Keratinocyte (primary cell): ENCODE data around the gene PARK7. TPM values are rescaled to one million over a fixed set of nuclear protein-coding genes. Genes with fewer than 3 reads are reported as not detected.

Experiments
- DNase-seq: peaks from one replicate; pipeline ENCODE4 v3.0.0-alpha.2; 2011; ENCODE audit warnings: low read depth, missing footprints, low spot score
- FAIRE-seq: peaks from 2 replicates; lab custom pipeline; 2011; peaks lifted over from hg19 to GRCh38; lab: Jason Lieb, UNC
- H2AFZ ChIP-seq: 2 replicates; pipeline ENCODE4 v1.6.0; 2012; ENCODE audit warnings: low read length, control low read depth, inconsistent platforms; ENCODE audit not compliant: control insufficient read depth
- H3K27ac ChIP-seq: 2 replicates; pipeline ENCODE4 v1.5.1; 2011; ENCODE audit warnings: low read length; ENCODE audit not compliant: control insufficient read depth, insufficient read depth
- H3K27me3 ChIP-seq: 3 replicates; pipeline ENCODE4 v1.6.0; 2011; ENCODE audit warnings: low read length; ENCODE audit not compliant: control insufficient read depth, insufficient read depth; ENCODE audit errors: extremely low read depth
- H3K36me3 ChIP-seq, 2 experiments: 2 replicates in 1 of 2; 3 replicates in 1 of 2; pipeline ENCODE4 v1.5.1; 2011; ENCODE audit warnings: low read length in 2 of 2, mild to moderate bottlenecking in 1 of 2; ENCODE audit not compliant: control insufficient read depth in 2 of 2, insufficient read depth in 2 of 2; ENCODE audit errors: extremely low read depth in 1 of 2
- H3K4me1 ChIP-seq: 3 replicates; pipeline ENCODE4 v1.5.1; 2011; ENCODE audit warnings: low read length; ENCODE audit not compliant: control insufficient read depth, insufficient read depth; ENCODE audit errors: extremely low read depth
- H3K4me2 ChIP-seq: 3 replicates; pipeline ENCODE4 v1.6.0; 2011; ENCODE audit warnings: low read depth, low read length; ENCODE audit not compliant: control insufficient read depth, insufficient read depth; ENCODE audit errors: extremely low read depth
- H3K4me3 ChIP-seq, 3 experiments: fragments of 200-600 bp in 1 of 3; sonication (generic) in 1 of 3; 2 replicates in 2 of 3; 3 replicates in 1 of 3; pipeline ENCODE4 v1.5.1; 2011 to 2016; ENCODE audit warnings: low read length in 3 of 3, mild to moderate bottlenecking in 3 of 3, control low read depth in 2 of 3, inconsistent platforms in 1 of 3, low read depth in 1 of 3, mixed read lengths in 1 of 3, mixed run types in 1 of 3, moderate library complexity in 1 of 3; ENCODE audit not compliant: control insufficient read depth in 2 of 3, insufficient read depth in 2 of 3; ENCODE audit errors: extremely low read depth in 1 of 3
- H3K79me2 ChIP-seq: 2 replicates; pipeline ENCODE4 v1.6.0; 2012; ENCODE audit warnings: low read length; ENCODE audit not compliant: control insufficient read depth, insufficient read depth
- H3K9ac ChIP-seq: 3 replicates; pipeline ENCODE4 v1.6.0; 2011; ENCODE audit warnings: low read length; ENCODE audit not compliant: control insufficient read depth, insufficient read depth; ENCODE audit errors: extremely low read depth
- H3K9me1 ChIP-seq: 3 replicates; pipeline ENCODE4 v1.6.0; 2011; ENCODE audit warnings: low read length; ENCODE audit not compliant: control insufficient read depth, insufficient read depth; ENCODE audit errors: extremely low read depth
- H3K9me3 ChIP-seq: 2 replicates; pipeline ENCODE4 v1.5.1; 2012; ENCODE audit warnings: low read depth, low read length; ENCODE audit not compliant: control insufficient read depth
- H4K20me1 ChIP-seq: 3 replicates; pipeline ENCODE4 v1.6.0; 2011; ENCODE audit warnings: low read length; ENCODE audit not compliant: control insufficient read depth, insufficient read depth; ENCODE audit errors: extremely low read depth
- CTCF ChIP-seq, 3 experiments: IDR thresholded peaks in 1 of 3; conservative IDR thresholded peaks in 1 of 3; optimal IDR thresholded peaks in 1 of 3; 2 replicates in 2 of 3; 3 replicates in 1 of 3; pipeline versions ENCODE3 to v1.5.1; 2011; ENCODE audit warnings: low read length in 3 of 3, mild to moderate bottlenecking in 3 of 3, moderate library complexity in 2 of 3, control low read depth in 1 of 3, inconsistent platforms in 1 of 3; ENCODE audit not compliant: insufficient read depth in 2 of 3; ENCODE audit errors: extremely low read depth in 1 of 3
- EZH2 ChIP-seq: IDR thresholded peaks from one replicate; pipeline ENCODE4 v1.6.1; 2012; ENCODE audit warnings: inconsistent platforms, mild to moderate bottlenecking, low read length, moderate library complexity
- dilution Hi-C: fragments of 300-500 bp; cut with MboI; formaldehyde crosslinking; loops from one replicate; pipeline ENCODE4 v1.7.0; 2020; ENCODE audit warnings: low sequenced_read_pairs; ENCODE audit not compliant: extremely low pct_ligation_motif_present
- polyA plus RNA-seq, 5 experiments: library from polyadenylated mRNA; depleted of rRNA in 3 of 5; stranded (reverse) in 3 of 5; stranded (forward) in 1 of 5; unstranded in 1 of 5; fragments of >200 nt; gene quantifications; 1 replicate in 1 of 5; 2 replicates in 3 of 5; 3 replicates in 1 of 5; pipeline versions ENCODE4 v1.2.1 to v1.2.3, GENCODE V29; 2011 to 2012; ENCODE audit warnings: missing spikeins in 2 of 5, low read depth in 1 of 5, low replicate concordance in 1 of 5

The PARK7 gene
- polyA plus RNA-seq, 1 donor (not counting 4 experiments of a cell fraction or from before 2014, with no cell fraction given) = 502 TPM

GRCh38 chr1:8015036-8015808 lies 53.7 kb downstream of the PARK7 start:
- peak; percentile 80 for FAIRE-seq
- dilution Hi-C loops = loop anchor here (25.0 kb wide), 1 partner anchor 297 kb away; the partner anchor contains the start of gene SLC45A1
- H3K9ac ChIP-seq = peak overlapping the region; percentile 10

GRCh38 chr1:8015809-8016165 lies 54.3 kb downstream of the PARK7 start:
- Histone ChIP-seq H4K20me1 (peaks cover 20% of the 10 kb centered on the region), H3K27me3 (no peaks in the 10 kb centered on the region), H3K9ac (no peak overlapping the region), H3K36me3 (peaks cover 20 to 57% of the 10 kb centered on the region in 2 experiments), H2AFZ (no peak overlapping the region), H3K27ac (peak overlapping the region; percentile 59), H3K4me3 (peak overlapping the region in 1 of 3 experiments; percentile 1), H3K4me2 (peak overlapping the region; percentile 97), H3K9me1 (peaks cover 8% of the 10 kb centered on the region), H3K79me2 (peaks cover 88% of the 10 kb centered on the region), H3K9me3 (no peaks in the 10 kb centered on the region), H3K4me1 (peaks cover 70% of the 10 kb centered on the region)
- DNase-seq = no peak
- FAIRE-seq = no peak
- TF ChIP-seq EZH2 (no peak), CTCF (optimal IDR thresholded peaks at IDR 0.05 in 1 of 3, IDR thresholded peaks at IDR 0.05 in 1 of 3, conservative IDR thresholded peaks at IDR 0.05 in 1 of 3; ENCODE audit: extremely low read depth in 1 of 3, insufficient read depth in 2 of 3, low read length in 3 of 3) (no peak)
- dilution Hi-C loops = loop anchor here (25.0 kb wide), 1 partner anchor 297 kb away; the partner anchor contains the start of gene SLC45A1

More at GRCh38 chr1:8015036-8015808, 53.7 kb downstream of the PARK7 start:
- Histone ChIP-seq H3K79me2 (peaks cover 88% of the 10 kb centered on the region), H3K9me3 (no peaks in the 10 kb centered on the region), H3K36me3 (peaks cover 25 to 63% of the 10 kb centered on the region in 2 experiments), H4K20me1 (peaks cover 20% of the 10 kb centered on the region), H3K4me1 (peaks cover 65% of the 10 kb centered on the region), H3K27ac (peak overlapping the region; percentile 59), H3K27me3 (no peaks in the 10 kb centered on the region), H2AFZ (no peak overlapping the region), H3K9me1 (peaks cover 8% of the 10 kb centered on the region), H3K4me3 (peak overlapping the region in 1 of 3 experiments; percentile 6), H3K4me2 (peak overlapping the region; percentile 52)
- TF ChIP-seq EZH2 (no peak), CTCF (optimal IDR thresholded peaks at IDR 0.05 in 1 of 3, IDR thresholded peaks at IDR 0.05 in 1 of 3, conservative IDR thresholded peaks at IDR 0.05 in 1 of 3; ENCODE audit: extremely low read depth in 1 of 3, insufficient read depth in 2 of 3, low read length in 3 of 3) (peak; percentile 45 to 79 (median 50))
- no peak for DNase-seq
